IMR-90 (cell line): ENCODE measurements around the gene SIPA1. TPM values are rescaled to one million over a fixed set of nuclear protein-coding genes. Genes with fewer than 3 reads are reported as not detected.

Source experiments
- ATAC-seq: fragments of 200-7000 bp; cut with Tn5 transposase; 2 replicates; pipeline ENCODE4 v1.9.1; 2020; ENCODE audit warnings: low read depth, mild to moderate bottlenecking, moderate library complexity
- BruUV-seq: library from RNA; stranded (reverse); fragments of 400-500 nt; replicated peaks from 2 replicates; lab custom pipeline; 2021; lab: Mats Ljungman, UMichigan
- CTCF ChIA-PET: fragments of 300-600 bp; formaldehyde crosslinking; extraction: SDS; loops from one replicate; lab custom pipeline; 2021; ENCODE audit warnings: antibody characterized with exemption; lab: Yijun Ruan, JAX
- POLR2A ChIA-PET: fragments of 300-600 bp; sonication (Branson Sonifier 250); formaldehyde crosslinking; loops from one replicate; lab custom pipeline; 2022; ENCODE audit warnings: antibody characterized with exemption; ENCODE audit not compliant: unreplicated experiment; lab: Charles Lee
- DNase-seq: peaks from one replicate; pipeline ENCODE4 v3.0.0; 2013
- H2AFZ ChIP-seq: replicated peaks from 2 replicates; pipeline ENCODE3; 2013; ENCODE audit warnings: low read length, mild to moderate bottlenecking; ENCODE audit not compliant: poor library complexity
- H2AK5ac ChIP-seq: 2 replicates; pipeline ENCODE4 v1.6.1; 2013; ENCODE audit warnings: low read depth, low read length, inconsistent platforms
- H2AK9ac ChIP-seq: replicated peaks from 2 replicates; pipeline ENCODE3; 2013; ENCODE audit warnings: mild to moderate bottlenecking, low read depth, low read length, moderate library complexity; ENCODE audit not compliant: poor library complexity
- H2BK120ac ChIP-seq: 2 replicates; pipeline ENCODE4 v1.6.1; 2013; ENCODE audit warnings: low read depth, low read length, inconsistent platforms
- H2BK15ac ChIP-seq: 3 replicates; pipeline ENCODE4 v1.6.1; 2013; ENCODE audit warnings: low read depth, low read length, inconsistent platforms
- H2BK20ac ChIP-seq: 2 replicates; pipeline ENCODE4 v1.6.1; 2013; ENCODE audit warnings: low read depth, mild to moderate bottlenecking, inconsistent platforms, low read length, moderate library complexity
- H2BK5ac ChIP-seq: 2 replicates; pipeline ENCODE4 v1.6.1; 2013; ENCODE audit warnings: mild to moderate bottlenecking, low read depth, low read length, inconsistent platforms; ENCODE audit not compliant: poor library complexity, severe bottlenecking
- H3K14ac ChIP-seq: replicated peaks from 2 replicates; pipeline ENCODE4 v1.6.1; 2013; ENCODE audit warnings: low read depth, low read length, inconsistent platforms
- H3K18ac ChIP-seq: 2 replicates; pipeline ENCODE4 v1.6.1; 2013; ENCODE audit warnings: low read depth, low read length, control low read depth
- H3K23ac ChIP-seq: 2 replicates; pipeline ENCODE4 v1.6.1; 2013; ENCODE audit warnings: low read depth, low read length, inconsistent platforms
- H3K27ac ChIP-seq: 2 replicates; pipeline ENCODE4 v1.5.1; 2013; ENCODE audit warnings: mild to moderate bottlenecking, control low read depth, low read length; ENCODE audit not compliant: insufficient read depth
- H3K27me3 ChIP-seq: 2 replicates; pipeline ENCODE4 v1.6.1; 2013; ENCODE audit warnings: low read length; ENCODE audit not compliant: control insufficient read depth, insufficient read depth
- H3K36me3 ChIP-seq: 2 replicates; pipeline ENCODE4 v1.6.1; 2013; ENCODE audit warnings: low read length, mixed read lengths; ENCODE audit not compliant: control insufficient read depth, insufficient read depth
- H3K4ac ChIP-seq: 2 replicates; pipeline ENCODE4 v1.6.1; 2013; ENCODE audit warnings: low read depth, low read length, inconsistent platforms
- H3K4me1 ChIP-seq: 2 replicates; pipeline ENCODE4 v1.6.1; 2013; ENCODE audit warnings: low read length, mixed read lengths; ENCODE audit not compliant: control insufficient read depth, insufficient read depth
- H3K4me2 ChIP-seq: 2 replicates; pipeline ENCODE4 v1.6.1; 2013; ENCODE audit warnings: low read depth, mild to moderate bottlenecking, control low read depth, low read length, moderate library complexity
- H3K4me3 ChIP-seq: 2 replicates; pipeline ENCODE4 v1.5.1; 2013; ENCODE audit warnings: low read depth, mild to moderate bottlenecking, control low read depth, low read length, moderate library complexity; ENCODE audit not compliant: insufficient read depth
- H3K56ac ChIP-seq: 2 replicates; pipeline ENCODE4 v1.6.1; 2013; ENCODE audit warnings: low read length, inconsistent platforms; ENCODE audit not compliant: insufficient read depth; ENCODE audit errors: extremely low read depth
- H3K79me1 ChIP-seq, 2 experiments: 2 replicates each; pipeline ENCODE4 v1.6.1; 2013; ENCODE audit warnings: low read length in 2 of 2, inconsistent platforms in 1 of 2, low read depth in 1 of 2
- H3K9ac ChIP-seq: 2 replicates; pipeline ENCODE4 v1.6.1; 2013; ENCODE audit warnings: low read depth, low read length, control low read depth
- H3K9me1 ChIP-seq: 2 replicates; pipeline ENCODE4 v1.6.1; 2013; ENCODE audit warnings: low read length, inconsistent platforms; ENCODE audit not compliant: insufficient read depth
- H3K9me3 ChIP-seq: 2 replicates; pipeline ENCODE4 v1.6.1; 2013; ENCODE audit warnings: low read length; ENCODE audit not compliant: control insufficient read depth, insufficient read depth
- H4K20me1 ChIP-seq: 2 replicates; pipeline ENCODE4 v1.6.1; 2013; ENCODE audit warnings: low read length, inconsistent platforms; ENCODE audit not compliant: insufficient read depth
- H4K5ac ChIP-seq: 2 replicates; pipeline ENCODE4 v1.6.1; 2013; ENCODE audit warnings: mild to moderate bottlenecking, low read depth, low read length, control low read depth
- H4K8ac ChIP-seq, 2 experiments: 2 replicates each; pipeline ENCODE4 v1.6.1; 2013; ENCODE audit warnings: low read depth in 2 of 2, low read length in 2 of 2, control low read depth in 1 of 2, inconsistent platforms in 1 of 2
- H4K91ac ChIP-seq: 2 replicates; pipeline ENCODE4 v1.6.1; 2013; ENCODE audit warnings: low read depth, low read length, inconsistent platforms; ENCODE audit not compliant: insufficient read depth
- BHLHE40 ChIP-seq: fragments of 150-350 bp; IDR thresholded peaks from 2 replicates; pipeline ENCODE4 v1.6.1; 2016; ENCODE audit warnings: mild to moderate bottlenecking, low read depth, low read length
- CEBPB ChIP-seq: IDR thresholded peaks from 2 replicates; pipeline ENCODE4 v1.6.1; 2012; ENCODE audit warnings: low read depth, low read length, improper control_type of control experiment
- CHD1 ChIP-seq: IDR thresholded peaks from 2 replicates; pipeline ENCODE4 v1.6.1; 2012; ENCODE audit warnings: low read depth, low read length, improper control_type of control experiment
- FOS ChIP-seq: fragments of 150-350 bp; IDR thresholded peaks from 2 replicates; pipeline ENCODE4 v1.6.1; 2016; ENCODE audit warnings: low read depth, low read length
- MAFK ChIP-seq: IDR thresholded peaks from 2 replicates; pipeline ENCODE4 v1.6.1; 2012; ENCODE audit warnings: low read depth, low read length, improper control_type of control experiment
- MAZ ChIP-seq: IDR thresholded peaks from 2 replicates; pipeline ENCODE4 v1.6.1; 2012; ENCODE audit warnings: low read depth, mild to moderate bottlenecking, low read length, improper control_type of control experiment, moderate library complexity, borderline replicate concordance
- MXI1 ChIP-seq: IDR thresholded peaks from 2 replicates; pipeline ENCODE4 v1.6.1; 2012; ENCODE audit warnings: low read depth, mild to moderate bottlenecking, low read length, moderate library complexity, borderline replicate concordance
- NFE2L2 ChIP-seq: fragments of 150-350 bp; IDR thresholded peaks from 2 replicates; pipeline ENCODE4 v1.6.1; 2016; ENCODE audit warnings: low read depth, mild to moderate bottlenecking, low read length
- POLR2A ChIP-seq: IDR thresholded peaks from 2 replicates; pipeline ENCODE4 v1.6.1; 2012; ENCODE audit warnings: mild to moderate bottlenecking, low read depth, low read length
- RAD21 ChIP-seq: IDR thresholded peaks from 2 replicates; pipeline ENCODE4 v1.6.1; 2012; ENCODE audit warnings: low read length, improper control_type of control experiment
- RCOR1 ChIP-seq: IDR thresholded peaks from 2 replicates; pipeline ENCODE4 v1.6.1; 2012; ENCODE audit warnings: mild to moderate bottlenecking, low read length, improper control_type of control experiment; ENCODE audit not compliant: insufficient replicate concordance
- RFX5 ChIP-seq: IDR thresholded peaks from 2 replicates; pipeline ENCODE4 v1.8.0; 2012; ENCODE audit warnings: low read depth, mild to moderate bottlenecking, low read length, moderate library complexity
- SMC3 ChIP-seq: fragments of 150-350 bp; IDR thresholded peaks from 2 replicates; pipeline ENCODE4 v1.6.1; 2016; ENCODE audit warnings: low read depth, mild to moderate bottlenecking, antibody characterized with exemption, low read length, moderate library complexity
- WGBS, 2 experiments: methylation state at CpG; one replicate each; pipeline versions ENCODE4 v1.1.5 to v1.1.7; 2013; ENCODE audit warnings: missing lambda C conversion rate in 2 of 2; ENCODE audit not compliant: insufficient read length in 1 of 2; ENCODE audit errors: extremely low coverage in 2 of 2; 5-methylcytosine and 5-hydroxymethylcytosine counted together
- dilution Hi-C: fragments of 300-500 bp; cut with HindIII; formaldehyde crosslinking; loops from one replicate; pipeline ENCODE4 v1.14.3; 2018; ENCODE audit warnings: low sequenced_read_pairs; ENCODE audit not compliant: unreplicated experiment
- in situ Hi-C: fragments of 300-500 bp; cut with MboI; formaldehyde crosslinking; loops from 3 replicates; pipeline ENCODE4 v1.14.3; 2019; ENCODE audit warnings: low sequenced_read_pairs, inconsistent platforms, mixed read lengths
- intact Hi-C: fragments of 100-400 bp; cut with micrococcal nuclease; formaldehyde crosslinking; loops from 2 replicates; pipeline ENCODE4 v1.10.0; 2022
- polyA plus RNA-seq, 3 experiments: library from polyadenylated mRNA; depleted of rRNA; stranded (reverse); fragments of >200 nt; gene quantifications; 2 replicates each; pipeline ENCODE4 v1.2.3, GENCODE V29; 2012; ENCODE audit warnings: low replicate concordance in 1 of 3
- total RNA-seq: library from RNA; depleted of rRNA; stranded (reverse); fragments of >200 nt; gene quantifications from 2 replicates; pipeline ENCODE4 v1.2.3, GENCODE V29; 2012
- TF ChIP-seq, protein P1 (sequence below): conservative IDR thresholded peaks from 2 replicates; pipeline ENCODE4 v1.5.1; 2012; ENCODE audit warnings: mild to moderate bottlenecking, low read depth, low read length, improper control_type of control experiment
- TF ChIP-seq, protein P2 (sequence below): fragments of 150-350 bp; IDR thresholded peaks from 2 replicates; pipeline ENCODE4 v1.6.1; 2017; ENCODE audit warnings: mild to moderate bottlenecking, antibody characterized with exemption, low read length, low read depth
- TF ChIP-seq, protein P3 (sequence below): fragments of 150-350 bp; IDR thresholded peaks from 2 replicates; pipeline ENCODE4 v1.6.1; 2016; ENCODE audit warnings: low read depth, mild to moderate bottlenecking, low read length, moderate library complexity, borderline replicate concordance

SIPA1 gene
- total and polyA plus RNA-seq, 2 of the 4 experiments (the other 2 are of a cell fraction): 10.6 to 39.7 TPM

DNA sequence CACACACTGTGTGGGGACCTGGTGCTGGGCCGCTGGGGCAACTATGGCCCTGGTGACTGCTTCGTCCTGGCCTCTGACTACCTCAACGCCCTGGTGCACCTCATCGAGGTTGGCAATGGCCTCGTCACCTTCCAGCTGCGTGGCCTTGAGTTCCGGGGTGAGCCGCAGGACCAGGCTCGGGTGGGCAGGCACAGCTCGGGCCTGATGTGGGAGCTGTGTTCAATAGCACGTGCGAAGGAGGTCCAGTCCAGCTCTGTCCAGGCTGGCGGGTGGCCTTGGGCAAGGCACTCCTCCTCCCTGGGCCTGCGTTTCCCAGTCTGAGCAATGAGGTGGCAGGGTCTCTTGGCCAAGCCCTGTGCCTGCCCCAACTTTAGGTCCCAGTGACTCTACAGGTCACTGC, 8.3 kb upstream of the SIPA1 start:
- Histone ChIP-seq H4K20me1 (no peaks in the 10 kb centered on the region; the same call in none of the 2 replicates), H2AK5ac (no peak overlapping the region), H2BK20ac (no peak overlapping the region), H2BK5ac (no peak overlapping the region), H3K4ac (no peak overlapping the region), H3K23ac (no peak overlapping the region), H4K5ac (no peak overlapping the region), H3K14ac (no peak overlapping the region), H3K9me3 (no peaks in the 10 kb centered on the region), H2BK120ac (no peak overlapping the region), H3K18ac (no peak overlapping the region), H3K9ac (no peak overlapping the region), H3K36me3 (peaks cover 81% of the 10 kb centered on the region), H2BK15ac (no peak overlapping the region), H4K91ac (no peak overlapping the region), H3K4me1 (no peaks in the 10 kb centered on the region), H4K8ac (no peak overlapping the region), H3K4me2 (no peak overlapping the region), H3K4me3 (no peak overlapping the region), H3K27ac (no peak overlapping the region), H2AFZ (no peak overlapping the region), H3K9me1 (no peaks in the 10 kb centered on the region), H3K79me1 (peaks cover 6 to 14% of the 10 kb centered on the region in 2 experiments; a peak in 2 of 4 replicates), H3K56ac (no peak overlapping the region), H3K27me3 (no peaks in the 10 kb centered on the region), H2AK9ac (peak overlapping the region; percentile 78)
- 98% methylated on average over 13 of the region's 14 CpGs; no CpG with 5 or more reads in 1 of the 2 experiments for WGBS, 2 experiments
- no TSS peak for BruUV-seq
- ATAC-seq (no peak), DNase-seq (no peak)
- ChIA-PET POLR2A (no interaction called here), CTCF (no interaction called here)
- in situ Hi-C loops (no loop called here), dilution Hi-C loops (no loop called here), intact Hi-C loops (no loop called here)
- no peak for TF ChIP-seq BHLHE40
- no peak for TF ChIP-seq NFE2L2
- TF ChIP-seq, protein P1, sequence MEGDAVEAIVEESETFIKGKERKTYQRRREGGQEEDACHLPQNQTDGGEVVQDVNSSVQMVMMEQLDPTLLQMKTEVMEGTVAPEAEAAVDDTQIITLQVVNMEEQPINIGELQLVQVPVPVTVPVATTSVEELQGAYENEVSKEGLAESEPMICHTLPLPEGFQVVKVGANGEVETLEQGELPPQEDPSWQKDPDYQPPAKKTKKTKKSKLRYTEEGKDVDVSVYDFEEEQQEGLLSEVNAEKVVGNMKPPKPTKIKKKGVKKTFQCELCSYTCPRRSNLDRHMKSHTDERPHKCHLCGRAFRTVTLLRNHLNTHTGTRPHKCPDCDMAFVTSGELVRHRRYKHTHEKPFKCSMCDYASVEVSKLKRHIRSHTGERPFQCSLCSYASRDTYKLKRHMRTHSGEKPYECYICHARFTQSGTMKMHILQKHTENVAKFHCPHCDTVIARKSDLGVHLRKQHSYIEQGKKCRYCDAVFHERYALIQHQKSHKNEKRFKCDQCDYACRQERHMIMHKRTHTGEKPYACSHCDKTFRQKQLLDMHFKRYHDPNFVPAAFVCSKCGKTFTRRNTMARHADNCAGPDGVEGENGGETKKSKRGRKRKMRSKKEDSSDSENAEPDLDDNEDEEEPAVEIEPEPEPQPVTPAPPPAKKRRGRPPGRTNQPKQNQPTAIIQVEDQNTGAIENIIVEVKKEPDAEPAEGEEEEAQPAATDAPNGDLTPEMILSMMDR: no peak
- TF ChIP-seq MXI1: no peak
- TF ChIP-seq, protein P2, sequence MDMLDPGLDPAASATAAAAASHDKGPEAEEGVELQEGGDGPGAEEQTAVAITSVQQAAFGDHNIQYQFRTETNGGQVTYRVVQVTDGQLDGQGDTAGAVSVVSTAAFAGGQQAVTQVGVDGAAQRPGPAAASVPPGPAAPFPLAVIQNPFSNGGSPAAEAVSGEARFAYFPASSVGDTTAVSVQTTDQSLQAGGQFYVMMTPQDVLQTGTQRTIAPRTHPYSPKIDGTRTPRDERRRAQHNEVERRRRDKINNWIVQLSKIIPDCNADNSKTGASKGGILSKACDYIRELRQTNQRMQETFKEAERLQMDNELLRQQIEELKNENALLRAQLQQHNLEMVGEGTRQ: no peak
- TF ChIP-seq RCOR1: no peak
- TF ChIP-seq FOS: no peak
- TF ChIP-seq POLR2A: no peak
- no peak for TF ChIP-seq SMC3
- TF ChIP-seq MAZ: no peak
- TF ChIP-seq MAFK: no peak
- TF ChIP-seq RAD21: no peak
- TF ChIP-seq, protein P3, sequence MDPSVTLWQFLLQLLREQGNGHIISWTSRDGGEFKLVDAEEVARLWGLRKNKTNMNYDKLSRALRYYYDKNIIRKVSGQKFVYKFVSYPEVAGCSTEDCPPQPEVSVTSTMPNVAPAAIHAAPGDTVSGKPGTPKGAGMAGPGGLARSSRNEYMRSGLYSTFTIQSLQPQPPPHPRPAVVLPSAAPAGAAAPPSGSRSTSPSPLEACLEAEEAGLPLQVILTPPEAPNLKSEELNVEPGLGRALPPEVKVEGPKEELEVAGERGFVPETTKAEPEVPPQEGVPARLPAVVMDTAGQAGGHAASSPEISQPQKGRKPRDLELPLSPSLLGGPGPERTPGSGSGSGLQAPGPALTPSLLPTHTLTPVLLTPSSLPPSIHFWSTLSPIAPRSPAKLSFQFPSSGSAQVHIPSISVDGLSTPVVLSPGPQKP: no peak
- TF ChIP-seq CEBPB: no peak
- TF ChIP-seq RFX5: no peak
- TF ChIP-seq CHD1: no peak
